Measurements from ENCODE around the gene COLQ. TPM values are rescaled to one million over a fixed set of nuclear protein-coding genes. Genes with fewer than 3 reads are reported as not detected.

The COLQ gene
- total RNA-seq, 4 donors from 2014 or later: 2.6 to 21.3 (median 4.0) TPM

GRCh38 chr3:15522016-15522415, 510 bp upstream of the COLQ start:
- Histone ChIP-seq H3K4me1 (no peaks in the 10 kb centered on the region), H3K4me3 (no peak overlapping the region), H3K27ac (no peak overlapping the region), H3K36me3 (no peaks in the 10 kb centered on the region), H3K27me3 (no peaks in the 10 kb centered on the region), H3K9me3 (no peaks in the 10 kb centered on the region)
- TF ChIP-seq, protein P1, sequence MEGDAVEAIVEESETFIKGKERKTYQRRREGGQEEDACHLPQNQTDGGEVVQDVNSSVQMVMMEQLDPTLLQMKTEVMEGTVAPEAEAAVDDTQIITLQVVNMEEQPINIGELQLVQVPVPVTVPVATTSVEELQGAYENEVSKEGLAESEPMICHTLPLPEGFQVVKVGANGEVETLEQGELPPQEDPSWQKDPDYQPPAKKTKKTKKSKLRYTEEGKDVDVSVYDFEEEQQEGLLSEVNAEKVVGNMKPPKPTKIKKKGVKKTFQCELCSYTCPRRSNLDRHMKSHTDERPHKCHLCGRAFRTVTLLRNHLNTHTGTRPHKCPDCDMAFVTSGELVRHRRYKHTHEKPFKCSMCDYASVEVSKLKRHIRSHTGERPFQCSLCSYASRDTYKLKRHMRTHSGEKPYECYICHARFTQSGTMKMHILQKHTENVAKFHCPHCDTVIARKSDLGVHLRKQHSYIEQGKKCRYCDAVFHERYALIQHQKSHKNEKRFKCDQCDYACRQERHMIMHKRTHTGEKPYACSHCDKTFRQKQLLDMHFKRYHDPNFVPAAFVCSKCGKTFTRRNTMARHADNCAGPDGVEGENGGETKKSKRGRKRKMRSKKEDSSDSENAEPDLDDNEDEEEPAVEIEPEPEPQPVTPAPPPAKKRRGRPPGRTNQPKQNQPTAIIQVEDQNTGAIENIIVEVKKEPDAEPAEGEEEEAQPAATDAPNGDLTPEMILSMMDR (IDR thresholded peaks at IDR 0.05): no peak
- no peak for TF ChIP-seq POLR2A (IDR thresholded peaks at IDR 0.05)
- intact Hi-C loops (cut with DNase I; ENCODE audit: low total_unique reads): no loop called here
- DNase-seq: no peak

DNA sequence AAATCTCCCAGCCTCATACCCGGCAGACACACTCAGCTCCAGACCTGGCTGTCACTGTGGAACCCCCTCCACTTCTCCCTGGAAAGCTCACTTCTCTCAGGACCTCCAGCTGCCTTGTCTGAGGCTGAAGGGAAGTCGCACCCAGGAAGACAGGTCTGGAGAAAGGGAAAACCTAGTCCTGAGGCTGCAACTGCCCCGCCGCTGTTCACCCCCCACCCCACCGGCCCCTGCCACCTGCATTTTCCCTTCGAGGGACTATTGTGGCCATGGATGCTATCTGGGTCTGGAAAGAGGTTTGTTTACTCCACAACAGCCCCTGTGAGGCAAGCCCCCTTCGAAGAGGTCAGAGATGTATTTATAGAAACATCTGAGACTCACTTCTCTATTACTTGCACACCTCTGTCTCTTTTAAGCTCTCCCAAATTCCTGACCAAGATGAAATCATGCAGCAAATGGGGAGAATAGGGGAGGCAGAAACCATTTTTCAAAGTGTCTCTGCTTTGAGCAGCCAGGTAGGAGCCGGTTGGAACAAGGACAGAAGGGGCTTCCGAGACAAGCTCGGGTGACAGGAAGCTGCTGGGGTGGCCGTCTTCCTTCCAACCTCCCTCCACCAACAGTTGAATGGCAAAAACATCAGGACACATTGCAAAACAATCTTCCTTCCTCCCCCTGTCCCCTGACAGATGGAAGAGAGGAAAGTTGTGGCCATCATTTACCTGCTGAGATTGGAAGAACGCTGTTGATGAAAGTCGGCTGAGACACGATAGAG, 518 bp downstream of the COLQ start:
- Histone ChIP-seq H3K27me3 (no peaks in the 10 kb centered on the region), H3K27ac (no peak overlapping the region), H3K9me3 (no peaks in the 10 kb centered on the region), H3K4me3 (no peak overlapping the region), H3K4me1 (no peaks in the 10 kb centered on the region), H3K36me3 (no peaks in the 10 kb centered on the region)
- no peak for DNase-seq
- intact Hi-C loops (cut with DNase I; ENCODE audit: low total_unique reads): no loop called here
- TF ChIP-seq, protein P1 (IDR thresholded peaks at IDR 0.05): no peak
- no peak for TF ChIP-seq POLR2A (IDR thresholded peaks at IDR 0.05)

GRCh38 chr3:15520185-15520584, 1.3 kb downstream of the COLQ start:
- no peaks in the 10 kb centered on the region for H3K36me3 ChIP-seq
- intact Hi-C loops (cut with DNase I; ENCODE audit: low total_unique reads): no loop called here
- H3K27ac ChIP-seq: no peak overlapping the region
- H3K4me3 ChIP-seq: no peak overlapping the region
- H3K4me1 ChIP-seq: no peaks in the 10 kb centered on the region
- H3K27me3 ChIP-seq: no peaks in the 10 kb centered on the region
- no peak for DNase-seq
- no peaks in the 10 kb centered on the region for H3K9me3 ChIP-seq
- TF ChIP-seq, protein P1 (IDR thresholded peaks at IDR 0.05): no peak
- TF ChIP-seq POLR2A (IDR thresholded peaks at IDR 0.05): no peak

GRCh38 chr3:15519096-15519495, 2.4 kb downstream of the COLQ start:
- DNase-seq: no peak
- Histone ChIP-seq H3K27me3 (no peaks in the 10 kb centered on the region), H3K27ac (no peak overlapping the region), H3K4me1 (no peaks in the 10 kb centered on the region), H3K4me3 (no peak overlapping the region), H3K9me3 (no peaks in the 10 kb centered on the region), H3K36me3 (no peaks in the 10 kb centered on the region)
- intact Hi-C loops (cut with DNase I; ENCODE audit: low total_unique reads): no loop called here
- TF ChIP-seq, protein P1 (IDR thresholded peaks at IDR 0.05): no peak
- no peak for TF ChIP-seq POLR2A (IDR thresholded peaks at IDR 0.05)

DNA sequence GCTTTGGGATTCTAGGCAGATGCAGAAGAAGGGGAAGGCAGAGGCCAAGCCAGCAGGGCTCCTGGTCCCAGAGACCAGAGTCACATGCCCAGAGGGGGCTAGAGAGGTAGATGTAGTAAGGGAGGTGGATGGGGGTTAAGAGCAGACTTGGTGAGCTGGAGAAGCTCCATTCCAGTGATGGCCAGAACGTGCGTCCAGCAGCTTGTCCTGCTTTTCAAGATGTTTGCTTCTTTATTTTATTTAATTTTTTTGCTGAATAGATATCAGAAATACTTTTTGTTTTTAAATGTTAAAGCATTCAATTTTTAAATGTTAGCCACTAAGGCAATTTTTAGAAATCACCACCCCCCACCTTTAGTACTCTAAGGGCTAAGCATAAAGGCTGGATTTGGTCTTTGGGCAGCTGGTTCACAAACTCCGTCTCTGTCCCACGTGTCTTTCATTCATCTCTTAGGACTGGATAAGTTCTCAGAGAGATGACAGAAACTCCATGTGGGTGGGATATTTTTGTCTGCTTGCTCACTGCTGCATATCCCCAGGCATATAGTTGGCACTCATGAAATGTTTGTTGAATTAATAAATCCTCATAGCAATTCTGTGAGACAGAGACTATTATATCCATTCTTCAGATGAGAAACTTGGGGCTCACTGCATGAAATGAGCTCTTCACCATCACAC, 6.7 kb downstream of the COLQ start:
- intact Hi-C loops (cut with DNase I; ENCODE audit: low total_unique reads): no loop called here
- no peaks in the 10 kb centered on the region for H3K36me3 ChIP-seq
- no peak overlapping the region for H3K27ac ChIP-seq
- no peaks in the 10 kb centered on the region for H3K27me3 ChIP-seq
- no peaks in the 10 kb centered on the region for H3K9me3 ChIP-seq
- TF ChIP-seq POLR2A (IDR thresholded peaks at IDR 0.05): no peak
- TF ChIP-seq, protein P1 (IDR thresholded peaks at IDR 0.05): no peak
- no peak for DNase-seq
- no peaks in the 10 kb centered on the region for H3K4me1 ChIP-seq
- no peak overlapping the region for H3K4me3 ChIP-seq
